ENCODE data around the gene MORN3.
"Not testable (repeated sequence)": the region's sequence is repeated elsewhere in the genome, so short reads cannot be mapped to it uniquely, and the experiment has no call there.

Gene MORN3

GRCh38 chr12:121697093-121697698 is 27.7 kb upstream of the MORN3 start:
- intact Hi-C loops (cut with DNase I) = loop anchor here (5.0 kb wide), 2 partner anchors 75 to 95 kb away; partner anchors contain the start of gene RHOF
- DNase-seq = peak in 5 of 42 donors; percentile 36 to 65 (median 52)

GRCh38 chr12:121693155-121693687 is 23.8 kb upstream of the MORN3 start:
- intact Hi-C loops (cut with DNase I) = no loop called here
- DNase-seq = no peak

GRCh38 chr12:121692744-121693143 is 23.3 kb upstream of the MORN3 start:
- intact Hi-C loops (cut with DNase I); DNase-seq: not testable (repeated sequence)

- intact Hi-C loops (cut with DNase I) = loop anchor here (5.0 kb wide), 1 partner anchor 107 kb away; the partner anchor contains the start of gene KDM2B
- no peak for DNase-seq
Observed at GRCh38 chr12:121689430-121689829, 20.0 kb upstream of the MORN3 start.

GRCh38 chr12:121688966-121689365 is 19.5 kb upstream of the MORN3 start:
- intact Hi-C loops (cut with DNase I) = loop anchor here (5.0 kb wide), 1 partner anchor 107 kb away; the partner anchor contains the start of gene KDM2B
- DNase-seq = no peak

GRCh38 chr12:121679661-121680197 is 10.3 kb upstream of the MORN3 start:
- peak in 4 of 42 donors; percentile 15 to 56 (median 38) for DNase-seq
- intact Hi-C loops (cut with DNase I) = loop anchor here (5.0 to 10.0 kb wide), 3 partner anchors 52 to 177 kb away; partner anchors contain the start of gene ORAI1

- no peak for DNase-seq
- intact Hi-C loops (cut with DNase I) = loop anchor here (10.0 kb wide), 1 partner anchor 124 kb away; no protein-coding TSS in a partner anchor
Observed at GRCh38 chr12:121678716-121679300, 9.4 kb upstream of the MORN3 start.

GRCh38 chr12:121678305-121678704 is 8.9 kb upstream of the MORN3 start:
- no peak for DNase-seq
- intact Hi-C loops (cut with DNase I) = loop anchor here (10.0 kb wide), 1 partner anchor 124 kb away; no protein-coding TSS in a partner anchor

- DNase-seq = no peak
- intact Hi-C loops (cut with DNase I) = loop anchor here (10.0 kb wide), 1 partner anchor 121 kb away; no protein-coding TSS in a partner anchor
Observed at GRCh38 chr12:121676190-121676589, 6.7 kb upstream of the MORN3 start.

GRCh38 chr12:121673013-121673511 is 3.6 kb upstream of the MORN3 start:
- intact Hi-C loops (cut with DNase I) = loop anchor here (10.0 kb wide), 1 partner anchor 118 kb away; no protein-coding TSS in a partner anchor

GRCh38 chr12:121668750-121669520 is 519 bp downstream of the MORN3 start:
- peak in 13 of 42 donors; percentile 14 to 69 (median 36) for DNase-seq
- intact Hi-C loops (cut with DNase I) = no loop called here

More at GRCh38 chr12:121673013-121673511, 3.6 kb upstream of the MORN3 start:
- peak in 2 of 42 donors; percentile 9 to 26 for DNase-seq

GRCh38 chr12:121666829-121667228 is 2.6 kb downstream of the MORN3 start:
- intact Hi-C loops (cut with DNase I); DNase-seq: not testable (repeated sequence)

- intact Hi-C loops (cut with DNase I) = no loop called here
- no peak for DNase-seq
Observed at GRCh38 chr12:121663610-121663929, 5.9 kb downstream of the MORN3 start.

GRCh38 chr12:121661353-121662105 is 7.9 kb downstream of the MORN3 start:
- DNase-seq; intact Hi-C loops (cut with DNase I): not testable (repeated sequence)

- intact Hi-C loops (cut with DNase I) = no loop called here
- DNase-seq = no peak
Observed at GRCh38 chr12:121657305-121658008, 12.0 kb downstream of the MORN3 start.

- no peak for DNase-seq
- intact Hi-C loops (cut with DNase I) = no loop called here
Observed at GRCh38 chr12:121656122-121656521, 13.3 kb downstream of the MORN3 start.

GRCh38 chr12:121653999-121654398 is 15.5 kb downstream of the MORN3 start:
- DNase-seq = no peak
- intact Hi-C loops (cut with DNase I) = no loop called here

All from head of caudate nucleus (tissue), 42 donors.